HL-60/S4 (cell line): ENCODE measurements around the gene WNT9A.
"Not testable (repeated sequence)": the region's sequence is repeated elsewhere in the genome, so short reads cannot be mapped to it uniquely, and the experiment has no call there.

Experiments used
- in situ Hi-C: fragments of 300-500 bp; cut with MboI; formaldehyde crosslinking; loops from 2 replicates; pipeline ENCODE4 v1.14.3; 2022; ENCODE audit warnings: low sequenced_read_pairs

Gene WNT9A, protein sequence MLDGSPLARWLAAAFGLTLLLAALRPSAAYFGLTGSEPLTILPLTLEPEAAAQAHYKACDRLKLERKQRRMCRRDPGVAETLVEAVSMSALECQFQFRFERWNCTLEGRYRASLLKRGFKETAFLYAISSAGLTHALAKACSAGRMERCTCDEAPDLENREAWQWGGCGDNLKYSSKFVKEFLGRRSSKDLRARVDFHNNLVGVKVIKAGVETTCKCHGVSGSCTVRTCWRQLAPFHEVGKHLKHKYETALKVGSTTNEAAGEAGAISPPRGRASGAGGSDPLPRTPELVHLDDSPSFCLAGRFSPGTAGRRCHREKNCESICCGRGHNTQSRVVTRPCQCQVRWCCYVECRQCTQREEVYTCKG

DNA sequence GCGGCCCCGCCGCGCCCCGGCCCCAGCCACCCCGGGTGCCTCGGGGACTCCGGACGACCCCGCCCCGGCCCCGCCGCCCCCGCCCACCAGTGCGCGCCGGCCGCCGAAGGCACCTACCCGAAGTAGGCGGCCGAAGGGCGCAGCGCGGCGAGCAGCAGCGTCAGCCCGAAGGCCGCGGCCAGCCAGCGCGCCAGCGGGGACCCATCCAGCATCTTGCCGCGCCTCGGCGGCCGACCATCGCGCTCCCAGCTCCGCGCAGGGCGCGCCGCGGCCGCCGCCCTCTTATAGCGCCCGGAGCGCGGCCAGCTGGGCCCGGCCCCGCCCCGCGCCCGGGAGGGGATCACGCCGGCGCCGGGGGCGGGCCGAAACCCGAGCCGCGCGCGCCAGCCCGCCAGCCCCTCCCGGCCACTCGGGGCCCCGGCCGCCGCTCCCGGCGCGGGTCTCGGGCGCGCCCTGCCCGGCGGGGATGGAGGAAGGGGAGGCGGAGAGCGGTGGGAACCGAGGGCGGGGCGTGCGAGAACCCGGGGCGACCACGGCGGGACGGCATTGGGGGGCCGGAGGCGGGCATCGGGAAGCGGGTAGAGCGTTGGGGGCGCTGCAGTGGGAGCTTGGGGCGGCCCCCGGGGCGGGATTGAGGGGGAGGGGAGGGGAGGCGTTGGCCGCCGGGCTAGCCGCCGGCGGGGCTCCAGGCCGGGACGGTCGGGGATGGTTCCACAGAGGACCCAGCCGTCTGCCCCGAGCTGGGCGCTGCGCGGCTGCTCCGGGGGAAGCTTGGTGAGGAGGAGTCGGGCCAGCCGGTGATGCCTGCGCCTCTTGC lies at the start of gene WNT9A:
WNT9A (minus strand) TSS at position 257 of the 817 bp plus-strand sequence; CDS start at position 212, 45 bp downstream.
- in situ Hi-C loops: no loop called here

DNA sequence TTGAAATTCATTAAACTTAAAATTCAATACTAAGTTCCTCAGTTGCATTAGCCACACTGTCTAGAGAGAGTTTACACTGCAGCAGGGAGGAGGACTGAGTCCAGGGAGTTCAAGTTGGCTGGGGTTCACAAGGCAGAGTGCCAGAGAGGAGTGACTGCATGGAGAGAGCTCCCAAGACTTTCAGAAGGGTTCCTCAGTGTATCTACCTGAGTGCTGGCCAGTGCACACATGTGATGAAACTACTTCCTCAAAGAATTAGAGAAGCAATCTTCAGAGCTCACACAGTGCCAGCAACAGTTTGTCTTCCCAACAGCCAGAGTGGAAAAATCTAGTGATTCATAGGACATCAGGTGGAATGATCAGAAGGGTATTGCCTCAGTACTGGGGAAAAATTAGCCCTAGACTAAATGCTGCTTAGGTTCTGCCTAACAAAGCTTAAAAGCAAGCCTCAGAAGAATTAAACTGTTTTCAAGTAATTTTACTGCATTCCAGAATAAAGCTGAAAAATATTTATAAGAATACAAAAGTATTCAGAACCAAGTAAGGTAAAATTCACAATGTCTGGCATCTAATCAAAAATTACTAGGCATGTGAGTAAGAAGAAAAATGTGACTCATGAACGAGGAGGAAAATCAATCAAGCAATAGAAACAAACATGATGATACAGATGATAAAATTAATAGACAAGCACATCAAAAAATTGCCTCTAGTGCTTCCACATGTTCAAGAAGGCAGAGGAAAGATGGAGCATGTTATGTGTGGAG lies 48.6 kb upstream of the WNT9A start:
- in situ Hi-C loops: no loop called here

DNA sequence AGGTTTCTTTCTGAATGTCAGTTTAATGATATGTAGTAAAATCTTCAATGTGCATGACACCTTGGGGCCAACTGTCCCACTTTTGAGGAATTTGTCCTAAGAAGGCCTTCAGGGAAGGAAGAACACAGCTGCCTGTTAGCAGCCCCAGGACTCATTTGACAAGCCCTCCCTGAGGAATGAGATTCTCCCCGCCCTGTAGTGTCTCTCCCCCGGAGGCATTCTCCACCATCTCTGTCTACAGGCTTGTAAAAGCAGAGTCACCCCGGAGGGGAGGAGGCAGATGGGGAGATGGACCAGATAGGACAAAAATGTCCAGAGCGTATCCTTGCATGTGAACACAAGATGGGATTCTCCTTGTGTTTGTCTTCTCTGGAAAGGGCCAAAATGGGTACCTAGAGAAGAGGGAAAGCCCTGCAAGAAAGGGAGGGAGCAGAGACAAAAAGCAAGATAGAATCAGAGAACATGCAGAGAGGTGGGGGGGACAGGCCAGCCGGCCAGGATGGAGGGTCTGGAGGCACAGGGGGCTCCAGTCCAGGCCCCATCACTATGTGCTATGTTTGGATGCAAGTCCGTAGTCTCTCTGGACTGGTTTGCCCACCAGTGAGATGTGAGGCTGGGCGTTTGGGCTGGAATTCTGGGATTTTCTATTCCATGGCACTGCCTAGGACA lies 47.0 kb upstream of the WNT9A start:
- in situ Hi-C loops: no loop called here

DNA sequence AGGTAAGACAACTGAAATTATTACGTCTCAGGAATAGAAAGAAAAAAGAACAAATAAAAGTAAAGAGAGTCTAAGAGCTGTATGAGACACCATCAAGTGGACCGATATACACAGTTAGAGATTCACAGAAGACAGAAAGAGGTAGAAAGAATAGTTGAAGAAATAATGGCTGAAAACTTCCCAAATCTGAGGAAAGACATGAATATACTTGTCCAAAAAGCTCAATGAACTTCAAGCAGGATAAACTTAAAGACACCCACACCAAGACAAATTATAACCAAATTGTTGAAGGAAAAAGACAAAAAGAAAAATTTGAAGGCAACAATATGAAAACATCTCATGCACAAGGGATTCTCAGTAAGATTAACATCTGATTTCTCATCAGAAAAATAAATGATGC lies 39.4 kb upstream of the WNT9A start:
- in situ Hi-C loops: no loop called here

DNA sequence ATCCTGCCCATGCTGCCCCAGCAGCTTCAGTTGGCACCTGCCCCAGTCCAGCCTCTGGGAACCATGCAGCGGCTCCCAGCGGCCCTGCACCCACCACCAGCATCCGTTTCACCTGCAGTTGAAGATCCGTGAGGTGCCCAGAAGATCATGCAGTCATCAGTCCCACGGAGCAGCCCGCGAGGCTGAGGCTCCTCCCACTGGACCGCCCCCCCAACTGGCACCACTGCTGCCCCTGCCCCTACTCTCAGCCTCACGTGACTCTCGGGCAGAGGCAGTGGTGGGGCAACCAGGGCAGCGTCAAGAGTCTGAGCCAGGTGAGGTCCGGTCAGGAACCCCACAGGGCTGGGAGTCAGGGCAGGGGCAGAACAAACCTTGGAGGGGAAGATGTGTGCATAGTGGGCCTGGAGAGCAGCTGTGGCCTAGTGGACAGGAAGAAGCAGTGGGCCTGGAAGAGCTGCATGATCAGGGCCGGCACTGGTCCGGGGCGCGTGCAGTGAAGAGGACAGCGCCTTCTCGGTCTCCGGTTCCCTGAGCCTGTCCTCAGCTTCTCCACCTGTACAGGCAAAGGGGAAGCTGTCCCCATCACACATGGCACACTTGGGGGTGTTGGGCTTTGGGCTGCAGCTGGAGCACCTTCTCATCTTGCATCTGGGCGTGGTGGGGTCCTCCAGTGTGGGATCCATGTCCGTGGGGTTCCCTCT lies 28.0 kb upstream of the WNT9A start:
- in situ Hi-C loops: not testable (repeated sequence)

DNA sequence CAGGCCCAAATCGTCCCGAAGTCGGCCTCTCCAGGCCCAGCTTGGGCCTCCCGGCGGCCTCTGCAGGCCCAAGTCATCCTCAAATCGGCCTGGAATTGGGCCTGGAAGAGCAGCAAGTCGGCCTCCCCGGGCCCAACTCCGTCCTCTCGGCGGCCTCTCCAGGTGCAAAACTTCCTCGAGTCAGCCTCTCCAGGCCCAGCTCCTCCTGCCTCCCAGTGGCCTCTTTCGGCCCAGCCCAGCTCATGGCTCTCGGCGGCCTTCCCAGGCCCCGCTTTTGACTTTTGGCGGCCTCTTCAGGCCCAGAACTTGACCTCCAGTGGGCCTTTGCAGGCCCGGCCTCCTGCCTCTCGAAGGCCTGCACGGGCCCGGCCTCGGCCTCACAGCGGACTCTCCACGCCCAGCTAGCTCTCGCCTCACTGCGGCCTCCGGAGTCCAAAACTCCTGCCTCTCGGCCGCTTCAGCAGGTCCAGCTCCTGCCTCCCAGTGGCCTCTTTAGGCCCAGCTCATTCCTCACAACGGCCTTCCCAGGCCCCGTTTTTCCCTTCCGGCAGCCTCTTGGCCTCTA lies 26.1 kb upstream of the WNT9A start:
- in situ Hi-C loops: not testable (repeated sequence)

DNA sequence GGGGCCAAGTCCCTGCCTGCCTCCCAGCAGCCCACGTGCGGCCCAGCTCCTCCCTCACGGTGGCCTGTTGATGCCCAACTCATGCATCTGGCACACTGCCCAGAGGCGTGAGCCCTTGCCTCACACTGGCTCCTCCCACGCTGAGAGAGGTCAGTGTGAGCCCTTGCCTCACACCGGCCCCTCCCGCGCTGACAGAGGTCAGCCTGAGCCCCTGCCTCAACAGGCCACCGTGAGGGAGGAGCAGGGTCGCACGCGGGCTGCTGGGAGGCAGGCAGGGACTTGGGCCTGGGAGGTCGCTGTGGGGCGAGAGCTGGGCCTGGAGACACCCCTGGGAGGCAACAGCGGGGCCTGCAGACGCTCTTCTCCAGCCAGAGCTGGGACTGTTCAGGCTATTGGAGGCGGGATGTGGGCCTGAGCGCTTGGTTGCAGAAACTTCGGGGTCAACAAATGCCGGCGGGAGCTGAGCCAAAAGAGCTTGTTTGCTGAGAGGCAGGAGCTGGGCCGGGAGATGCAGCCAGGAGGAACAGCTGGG lies 25.2 kb upstream of the WNT9A start:
- in situ Hi-C loops: not testable (repeated sequence)

DNA sequence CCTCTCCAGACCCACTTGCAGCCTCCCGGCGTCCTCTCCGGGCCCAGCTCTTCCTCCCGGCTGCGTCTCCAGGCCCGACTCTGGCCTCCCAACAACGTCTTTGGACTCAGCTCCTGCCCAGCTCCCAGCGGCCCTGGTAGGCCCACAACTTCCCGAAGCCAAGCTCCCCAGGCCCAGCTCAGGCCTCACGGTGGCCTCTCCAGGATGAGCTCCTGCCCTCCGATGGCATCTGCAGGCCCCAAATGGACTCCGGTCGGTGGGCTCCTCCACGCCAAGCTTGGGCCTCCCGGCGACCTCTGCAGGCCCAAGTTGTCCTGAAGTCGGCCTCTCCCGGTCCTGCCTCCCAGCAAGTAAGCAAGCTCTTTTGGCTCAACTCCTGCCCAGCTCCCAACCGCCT lies 24.5 kb upstream of the WNT9A start:
- in situ Hi-C loops: not testable (repeated sequence)

DNA sequence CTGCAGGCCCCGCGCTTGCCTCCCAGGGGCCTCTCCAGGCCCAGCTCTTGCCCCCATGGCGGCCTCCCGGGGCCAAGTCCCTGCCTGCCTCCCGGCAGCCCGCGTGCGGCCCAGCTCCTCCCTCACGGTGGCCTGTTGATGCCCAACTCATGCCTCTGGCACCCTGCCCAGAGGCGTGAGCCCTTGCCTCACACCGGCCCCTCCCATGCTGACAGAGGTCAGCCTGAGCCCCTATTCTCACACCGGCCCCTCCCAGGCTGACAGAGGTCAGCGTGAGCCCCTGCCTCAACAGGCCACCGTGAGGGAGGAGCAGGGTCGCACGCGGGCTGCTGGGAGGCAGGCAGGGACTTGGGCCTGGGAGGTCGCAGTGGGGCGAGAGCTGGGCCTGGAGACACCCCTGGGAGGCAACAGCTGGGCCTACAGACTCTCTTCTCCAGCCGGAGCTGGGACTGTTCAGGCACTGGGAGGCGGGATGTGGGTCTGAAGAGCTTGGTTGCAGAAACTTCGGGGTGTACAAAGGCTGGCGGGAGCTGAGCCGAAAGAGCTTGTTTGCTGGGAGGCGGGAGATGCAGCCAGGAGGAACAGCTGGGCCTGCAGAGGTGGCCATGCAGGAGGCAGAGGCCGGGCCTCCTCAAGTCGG lies 24.0 kb upstream of the WNT9A start:
- in situ Hi-C loops: not testable (repeated sequence)

DNA sequence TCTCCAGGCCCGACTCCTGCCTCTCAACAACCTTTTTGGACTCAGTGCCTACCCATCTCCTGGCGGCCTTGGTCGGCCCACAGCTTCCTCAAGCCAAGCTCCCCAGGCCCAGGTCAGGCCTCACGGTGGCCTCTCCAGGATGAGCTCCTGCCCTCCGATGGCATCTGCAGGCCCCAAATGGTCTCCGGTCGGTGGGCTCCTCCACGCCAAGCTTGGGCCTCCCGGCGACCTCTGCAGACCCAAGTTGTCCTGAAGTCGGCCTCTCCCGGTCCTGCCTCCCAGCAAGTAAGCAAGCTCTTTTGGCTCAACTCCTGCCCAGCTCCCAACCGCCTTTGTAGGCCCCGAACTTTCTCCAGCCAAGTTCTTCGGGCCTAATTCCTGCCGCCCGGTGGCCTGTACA lies 23.5 kb upstream of the WNT9A start:
- in situ Hi-C loops: not testable (repeated sequence)

DNA sequence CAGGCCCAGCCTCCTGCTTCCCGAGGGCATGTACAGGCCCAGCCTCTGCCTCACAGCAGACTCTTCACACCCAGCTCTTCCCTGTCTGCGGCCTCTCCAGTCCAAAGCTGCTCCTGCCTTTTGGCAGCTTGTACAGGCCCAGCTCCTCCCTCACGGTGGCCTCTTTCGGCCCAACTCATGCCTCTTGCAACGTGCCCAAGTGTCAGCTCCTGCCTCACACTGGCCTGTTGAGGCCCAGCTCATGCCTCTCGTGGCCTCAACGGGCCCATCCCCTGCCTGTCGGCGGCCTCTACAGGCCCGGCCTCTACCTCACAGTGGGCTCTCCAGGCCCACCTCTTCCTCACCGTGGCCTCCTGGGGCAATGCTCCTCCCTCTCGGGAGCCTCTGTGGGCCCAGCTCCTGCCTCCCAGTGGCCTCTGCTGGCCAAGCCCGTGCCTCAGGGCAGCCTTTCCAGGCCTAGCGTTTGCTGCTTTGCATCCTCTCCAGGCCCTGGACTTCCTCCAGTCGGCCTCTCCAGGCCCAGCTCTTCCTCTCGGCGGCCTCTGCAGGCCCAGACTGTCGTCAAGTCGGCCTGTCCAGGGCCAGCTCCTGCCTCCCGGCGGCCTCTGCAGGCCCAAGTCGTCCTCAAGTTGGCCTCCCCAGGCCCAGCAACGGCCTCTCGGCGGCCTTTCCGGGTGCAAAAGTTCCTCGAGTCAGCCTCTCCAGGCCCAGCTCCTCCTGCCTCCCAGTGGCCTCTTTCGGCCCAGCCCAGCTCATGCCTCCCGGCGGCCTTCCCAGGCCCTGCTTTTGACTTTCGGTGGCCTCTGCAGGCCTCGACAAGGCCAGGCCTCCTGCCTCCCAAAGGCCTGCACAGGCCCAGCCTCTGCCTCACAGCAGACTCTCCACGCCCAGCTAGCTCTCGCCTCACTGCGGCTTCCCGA lies 22.6 kb upstream of the WNT9A start:
- in situ Hi-C loops: not testable (repeated sequence)

DNA sequence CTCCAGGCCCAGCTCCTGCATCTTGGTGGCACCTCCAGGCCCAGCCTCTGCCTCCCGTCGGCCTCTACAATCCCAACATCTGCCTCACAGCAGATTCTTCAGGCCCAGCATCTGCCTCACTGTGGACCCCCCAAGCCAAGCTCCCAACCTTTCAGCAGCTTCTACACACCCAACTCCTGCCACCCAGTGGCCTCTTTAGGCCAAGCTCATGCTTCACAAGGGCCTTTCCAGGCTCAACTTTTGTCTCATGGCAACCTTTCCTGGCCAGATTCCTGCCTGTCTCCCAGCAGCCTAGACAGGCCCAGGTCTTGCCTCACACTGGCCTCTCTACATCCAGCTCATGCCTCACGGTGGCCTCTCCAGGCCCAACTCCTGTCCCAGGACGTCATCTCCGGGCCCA lies 20.1 kb upstream of the WNT9A start:
- in situ Hi-C loops: not testable (repeated sequence)

DNA sequence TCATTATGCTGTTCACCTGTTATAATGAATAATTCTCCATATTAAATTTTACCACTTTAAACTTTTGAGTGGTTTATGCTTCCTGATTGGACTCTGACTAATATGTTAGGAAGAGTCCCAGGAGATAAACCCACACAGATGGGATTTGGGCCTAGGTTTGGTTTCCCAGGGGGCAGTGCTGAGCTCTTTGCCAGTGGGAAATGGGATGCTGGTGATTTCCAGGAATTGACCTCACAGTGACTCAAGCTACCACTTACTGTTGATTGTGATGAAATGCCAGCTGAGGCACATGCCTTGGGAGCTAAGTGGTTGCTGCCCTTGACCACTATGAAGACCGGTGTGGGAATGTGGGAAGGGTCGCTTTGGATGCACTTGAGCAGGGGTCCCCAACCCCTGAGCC lies 19.0 kb upstream of the WNT9A start:
- in situ Hi-C loops: not testable (repeated sequence)

DNA sequence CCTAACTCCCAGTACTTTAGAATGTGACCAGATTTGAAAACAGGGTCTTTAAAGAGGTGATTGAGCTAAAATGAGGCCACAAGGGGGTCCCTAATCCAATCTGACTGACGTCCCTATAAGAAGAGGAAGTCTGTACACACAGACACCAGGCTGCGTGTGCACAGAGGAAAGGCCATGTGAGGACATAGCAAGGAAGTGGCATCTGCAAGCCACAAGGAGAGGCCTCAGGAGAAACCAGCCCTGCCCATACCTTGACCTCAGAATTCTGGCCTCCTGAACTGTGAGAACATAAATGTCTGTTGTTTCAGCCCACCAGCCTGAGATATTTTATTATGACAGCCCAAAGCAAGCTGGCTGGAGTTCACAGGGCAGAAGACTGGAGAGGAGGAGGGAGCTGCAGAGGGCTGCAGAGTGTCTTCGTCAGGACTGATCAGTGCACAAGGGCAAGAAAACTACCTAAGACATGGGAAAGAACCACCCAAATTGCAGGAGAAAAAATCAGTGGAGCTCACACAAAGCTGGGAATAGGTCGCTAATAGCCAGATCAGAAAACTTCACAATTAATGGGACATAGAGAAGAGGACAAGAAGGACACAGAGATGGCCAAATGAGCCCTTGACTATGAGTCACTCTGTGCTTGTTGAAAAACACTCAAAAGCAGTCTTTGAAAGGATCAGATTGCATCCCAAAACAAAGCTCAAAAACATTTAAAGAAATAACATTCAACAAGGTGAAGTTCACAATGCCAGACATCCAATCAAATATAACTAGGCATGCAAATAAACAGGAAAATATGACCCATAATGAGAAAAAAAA lies 14.1 kb upstream of the WNT9A start:
- in situ Hi-C loops: no loop called here

DNA sequence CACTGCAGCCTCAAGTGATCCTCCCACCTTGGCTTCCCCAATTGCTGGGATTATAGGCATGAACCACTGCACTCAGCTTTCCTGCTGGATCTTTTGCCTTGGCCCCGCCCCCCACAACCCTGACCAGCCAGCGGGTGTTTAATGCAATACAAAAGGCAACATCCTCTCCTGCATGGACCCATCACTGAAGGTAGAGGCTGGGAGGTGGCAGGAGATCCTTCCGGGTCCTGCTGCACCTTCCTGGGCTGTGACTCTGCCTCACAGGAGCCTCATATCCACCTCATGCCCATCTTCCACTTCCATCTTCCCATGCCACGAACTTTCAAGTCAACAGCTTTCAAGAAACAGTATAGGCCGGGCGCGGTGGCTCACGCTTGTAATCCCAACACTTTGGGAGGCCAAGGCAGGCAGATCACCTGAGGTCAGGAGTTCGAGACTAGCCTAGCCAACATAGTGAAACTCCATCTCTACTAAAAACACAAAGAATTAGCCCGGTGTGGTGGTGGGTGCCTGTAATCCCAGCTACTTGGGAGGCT lies 11.7 kb upstream of the WNT9A start:
- in situ Hi-C loops: loop anchor here (10.0 kb wide), 1 partner anchor 195 kb away; no protein-coding TSS in a partner anchor

DNA sequence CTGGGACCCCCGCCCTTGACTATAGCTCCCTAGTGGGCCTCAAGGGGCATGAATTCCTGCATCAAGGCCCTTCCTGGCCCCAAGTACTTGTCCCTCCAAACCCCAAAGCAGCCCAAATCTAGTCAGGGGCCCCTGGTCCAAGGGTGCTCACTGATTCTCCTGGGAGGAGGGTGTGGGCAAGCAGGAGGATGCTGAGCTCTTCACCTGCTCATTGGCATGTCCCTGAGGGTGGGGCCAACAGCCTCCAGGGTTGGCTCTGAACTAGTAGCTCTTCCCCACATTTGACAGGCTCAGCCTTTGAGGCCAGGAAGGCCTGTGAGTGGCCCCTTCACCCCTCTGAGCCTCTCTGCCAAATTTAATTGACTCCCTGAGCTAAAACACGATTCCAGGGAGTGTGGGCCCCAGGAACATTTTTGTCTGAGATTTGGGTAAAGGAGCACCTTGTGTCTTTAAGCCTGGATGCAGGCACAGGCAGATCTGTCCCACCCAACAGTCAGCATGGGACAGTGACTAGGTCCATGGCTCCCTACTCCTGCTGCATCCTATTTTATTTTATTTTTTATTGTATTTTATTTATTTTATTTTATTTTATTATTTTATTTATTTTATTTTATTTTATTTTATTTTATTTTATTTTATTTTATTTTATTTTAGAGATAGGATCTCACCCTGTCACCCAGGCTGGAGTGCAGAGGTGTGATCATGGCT lies 11.0 kb upstream of the WNT9A start:
- in situ Hi-C loops: loop anchor here (10.0 kb wide), 1 partner anchor 194 kb away; no protein-coding TSS in a partner anchor
